Putamen (tissue), 1 donor: ENCODE data around the gene IL25.

Experiments
- DNase-seq: peaks from one replicate; pipeline ENCODE4 v3.0.0-alpha.2; 2016; ENCODE audit warnings: low spot score

The IL25 gene

DNA sequence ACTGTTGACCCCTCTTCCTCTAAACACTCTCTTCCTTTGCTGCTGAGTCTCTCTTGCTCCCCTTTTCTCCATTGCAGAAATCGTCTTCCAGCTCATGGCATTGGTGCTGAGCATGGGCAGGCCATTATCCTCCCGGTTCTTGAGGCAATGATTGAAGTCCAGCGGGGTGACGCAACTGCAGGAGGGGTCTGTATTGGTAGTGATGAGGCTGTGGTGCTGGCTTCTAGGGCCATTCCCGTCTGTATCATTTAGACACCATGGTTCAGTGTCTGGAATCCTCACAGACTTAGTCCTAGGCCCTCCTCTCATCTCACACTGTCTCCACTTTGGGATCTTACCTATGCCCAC is 19.2 kb upstream of the IL25 start:
- no peak for DNase-seq

GRCh38 chr14:23354990-23355389 is 17.6 kb upstream of the IL25 start:
- DNase-seq: no peak

- DNase-seq: no peak
These were observed 16.7 kb upstream of the IL25 start for GRCh38 chr14:23355871-23356435.

DNA sequence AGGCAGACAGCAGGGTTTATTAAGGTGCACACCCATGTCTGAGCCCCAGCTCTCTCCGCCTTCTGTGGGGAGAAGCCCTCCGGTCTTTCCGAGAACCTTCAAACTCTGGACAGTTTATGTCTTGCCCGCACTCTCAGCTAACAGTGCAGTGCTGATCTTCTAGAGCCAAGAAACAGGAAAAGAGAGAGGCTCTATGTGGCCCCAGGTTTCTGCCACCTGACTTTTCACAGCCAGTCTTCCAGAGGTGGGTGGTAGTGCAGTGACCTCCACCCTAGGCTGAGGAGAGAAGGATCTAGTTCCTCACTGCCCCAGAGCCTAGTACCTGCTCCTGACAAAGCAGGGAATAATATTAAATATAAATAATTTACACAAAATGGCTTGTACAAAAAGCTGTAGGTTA is 15.9 kb upstream of the IL25 start:
- DNase-seq: no peak

DNA sequence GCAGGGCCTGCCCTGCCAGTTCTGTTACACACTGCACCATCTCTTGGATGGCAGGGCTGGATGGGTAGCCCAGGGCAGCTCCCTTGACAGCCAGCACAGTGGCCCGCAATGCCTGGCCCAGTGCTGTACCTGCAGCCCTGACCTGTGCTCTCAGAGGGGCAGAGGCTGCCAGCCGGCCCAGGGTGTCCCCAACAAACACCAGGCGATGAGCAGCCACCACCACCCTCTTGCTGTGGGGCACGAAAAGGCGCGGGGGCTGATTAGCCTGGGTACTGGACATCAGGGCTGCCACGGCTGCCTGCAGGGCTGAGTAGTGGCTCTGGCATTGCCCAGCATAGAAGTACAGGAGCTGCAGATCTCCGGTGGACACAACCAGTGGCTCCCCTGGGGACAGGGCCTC is 15.3 kb upstream of the IL25 start:
- DNase-seq: no peak

DNA sequence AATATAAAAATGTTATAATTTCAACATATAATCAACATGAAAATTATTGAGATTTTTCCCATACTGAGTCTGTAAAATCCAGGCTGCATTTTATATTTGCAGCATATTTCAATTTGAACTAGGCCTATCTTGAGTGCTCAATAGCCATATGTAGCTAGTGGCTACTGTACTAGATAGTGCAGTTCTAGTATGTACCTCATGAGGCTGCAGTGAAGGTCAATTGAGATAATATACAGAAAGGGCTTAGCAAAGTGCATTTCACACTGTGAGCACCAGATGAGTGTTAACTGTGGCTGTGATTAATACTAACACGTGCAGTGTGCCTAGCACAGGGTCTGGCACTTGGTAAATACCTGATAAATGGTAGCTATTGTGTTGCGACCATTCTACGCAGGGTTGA is 14.6 kb upstream of the IL25 start:
- no peak for DNase-seq

GRCh38 chr14:23358553-23359166 is 13.9 kb upstream of the IL25 start:
- no peak for DNase-seq

DNA sequence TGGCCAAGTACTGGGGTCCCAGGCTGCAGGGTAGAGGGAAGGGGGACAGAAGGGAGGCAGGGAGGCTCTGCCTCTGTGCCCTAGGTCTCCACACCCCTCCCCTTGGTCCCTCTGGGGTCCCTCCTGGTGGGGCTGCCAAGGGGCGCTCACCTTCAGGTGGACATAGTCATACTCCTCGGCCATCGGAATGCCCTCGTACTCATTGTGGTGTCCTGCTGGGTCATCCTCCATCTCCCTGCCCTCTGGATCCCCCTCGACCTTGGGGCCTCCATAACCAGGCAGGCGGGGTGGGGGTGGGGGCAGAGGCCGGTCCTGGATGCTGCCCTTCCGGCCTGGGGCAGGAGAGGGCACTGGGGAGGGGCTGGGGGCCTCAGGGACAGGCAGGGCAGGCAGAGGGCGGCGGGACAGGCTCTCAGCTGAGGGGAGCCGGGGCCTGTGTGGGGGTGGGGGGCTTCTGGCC is 13.4 kb upstream of the IL25 start:
- no peak for DNase-seq

- no peak for DNase-seq
These were observed 12.7 kb upstream of the IL25 start for GRCh38 chr14:23359722-23360447.

DNA sequence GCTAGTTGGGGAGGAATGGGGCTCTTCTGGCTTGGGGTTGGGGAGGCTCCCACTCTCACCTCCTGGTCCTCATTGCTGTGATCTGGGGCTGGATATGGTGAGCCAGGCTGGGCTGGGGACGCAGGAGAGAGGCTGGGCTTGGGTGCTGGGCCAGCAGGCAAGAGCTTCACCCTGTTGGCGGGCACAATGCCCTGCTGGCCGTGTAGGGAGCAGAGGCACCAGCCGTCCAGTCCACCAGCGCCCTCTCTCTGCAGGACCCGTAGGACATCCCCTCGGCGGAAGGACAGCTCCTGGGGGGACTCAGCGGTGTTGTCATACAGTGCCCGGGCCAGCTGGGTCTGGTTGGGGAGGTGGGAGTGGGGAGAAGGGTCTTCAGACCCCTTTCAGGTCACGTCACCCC is 12.1 kb upstream of the IL25 start:
- DNase-seq: peak; percentile 80

- peak; percentile 73 for DNase-seq
These were observed 11.3 kb upstream of the IL25 start for GRCh38 chr14:23361320-23361719.

GRCh38 chr14:23361763-23362162 is 10.8 kb upstream of the IL25 start:
- DNase-seq: no peak

- DNase-seq: peak; percentile 18
These were observed 10.4 kb upstream of the IL25 start for GRCh38 chr14:23362200-23362599.

DNA sequence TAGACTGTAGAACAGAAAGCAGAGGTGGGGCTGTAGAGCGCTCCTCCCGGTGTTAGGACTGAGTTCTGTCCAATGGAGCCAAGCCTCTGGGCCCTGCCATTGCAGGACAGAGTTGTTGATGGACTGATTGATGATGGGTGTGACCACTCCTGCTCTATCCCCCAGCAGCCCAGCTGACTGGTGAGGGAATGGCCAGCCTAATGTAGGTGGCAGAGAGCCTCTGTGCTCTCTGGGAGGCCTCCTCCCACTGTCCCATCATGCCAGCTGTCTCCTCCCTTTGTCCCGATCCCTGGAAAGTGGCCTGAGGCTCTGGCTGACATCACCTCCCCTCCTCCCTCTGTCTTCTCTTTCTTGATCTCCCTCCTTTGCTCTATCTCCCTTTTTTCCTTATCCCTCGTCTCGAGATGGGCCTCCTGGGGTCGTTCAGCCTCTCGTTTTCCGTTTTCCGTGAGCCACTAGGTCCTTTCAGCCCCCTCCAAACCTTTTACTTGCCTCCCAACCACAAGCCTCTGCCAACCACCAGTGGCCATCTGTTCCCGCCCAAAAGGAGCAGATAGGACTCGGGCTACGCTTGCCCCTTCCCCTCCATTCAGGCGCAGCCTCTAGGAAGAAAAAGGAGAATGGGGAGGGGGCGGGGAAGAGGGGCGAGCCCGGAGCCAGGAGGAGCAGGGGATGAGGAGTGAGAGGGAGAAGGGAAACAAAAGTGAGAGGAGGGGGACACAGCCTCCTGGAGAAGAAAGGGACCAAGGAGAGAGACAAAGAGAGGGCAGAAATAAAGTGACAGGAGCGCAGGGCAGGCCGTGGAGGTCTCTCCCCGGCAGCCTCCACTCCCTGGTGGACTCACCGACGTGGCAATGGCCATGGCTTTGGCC is 8.2 kb upstream of the IL25 start:
- DNase-seq: peak; percentile 87

DNA sequence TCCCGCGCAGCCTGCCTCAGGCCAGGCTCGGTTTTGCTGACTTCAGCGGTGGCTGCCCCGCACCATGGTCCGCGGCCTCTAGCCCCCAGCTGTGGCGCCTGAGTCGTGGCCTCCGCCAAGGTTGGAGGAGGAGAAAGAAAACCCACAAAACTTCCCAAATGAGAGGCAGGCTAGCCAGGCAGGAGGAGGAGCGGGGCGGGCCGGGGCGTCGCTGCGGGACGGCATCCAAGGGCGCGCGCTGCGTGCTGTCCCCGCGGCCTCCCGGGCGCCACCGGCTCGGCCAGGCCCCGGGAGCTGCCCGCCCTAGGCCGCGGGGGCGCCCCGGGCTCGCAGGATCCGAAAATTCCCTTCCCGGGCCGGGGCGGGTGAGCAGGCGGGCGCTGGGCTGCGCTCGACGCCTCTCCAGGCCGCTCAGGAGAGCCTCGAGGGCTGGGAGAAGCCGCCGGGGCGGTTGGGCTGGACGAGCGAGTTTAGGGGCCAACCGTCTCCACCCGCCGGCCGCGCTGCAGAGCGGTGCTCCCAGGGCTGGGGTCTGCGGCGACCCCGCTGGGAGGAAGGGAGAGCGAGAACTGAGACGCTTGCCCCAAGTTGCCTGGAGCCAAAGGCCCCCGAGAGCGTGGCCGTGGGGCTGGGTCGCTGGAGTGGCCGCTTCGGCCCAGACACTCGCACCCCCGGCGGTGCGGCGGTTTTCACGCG is 7.4 kb upstream of the IL25 start, which contains the start of gene EFS:
Gene EFS (minus strand): TSS at position 137 of the 696 bp plus-strand sequence. CDS start 147 bp downstream, outside the sequence.
- DNase-seq: peak; percentile 68

DNA sequence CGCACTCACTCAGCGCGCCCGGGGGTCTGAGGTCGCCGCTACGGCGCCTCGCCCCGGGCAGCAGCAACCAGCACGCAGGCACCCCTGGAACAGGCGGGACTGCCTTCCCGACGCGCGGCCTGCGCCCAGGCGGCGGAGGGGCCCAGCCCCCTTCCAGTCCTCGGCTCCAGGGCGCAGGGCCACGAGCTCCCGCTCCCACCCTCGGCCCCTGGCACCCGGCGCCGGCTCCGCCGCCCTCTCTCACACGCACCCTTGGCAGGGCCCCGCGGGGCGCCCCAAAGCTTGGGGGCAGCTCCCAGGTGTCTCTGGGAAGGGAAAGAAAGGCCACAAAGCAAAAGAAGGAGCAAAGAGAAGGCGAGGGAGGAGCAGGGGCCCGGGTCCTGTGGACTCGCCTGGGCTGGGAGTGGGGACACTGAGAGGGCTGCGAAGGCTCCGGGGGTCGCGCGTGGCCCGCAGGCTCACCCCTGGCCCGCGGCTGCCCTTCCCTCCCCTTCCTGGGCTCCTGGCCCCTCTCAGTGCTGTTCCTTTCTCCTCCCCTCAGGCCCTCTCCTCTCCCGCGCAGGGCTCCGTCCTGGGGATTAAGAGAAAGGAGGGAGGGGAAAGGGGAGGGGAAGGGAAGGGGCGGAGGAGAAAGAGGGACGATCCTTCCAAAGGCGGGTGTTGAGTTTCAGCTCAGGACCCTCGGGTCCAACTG is 6.7 kb upstream of the IL25 start:
- DNase-seq: peak; percentile 85

DNA sequence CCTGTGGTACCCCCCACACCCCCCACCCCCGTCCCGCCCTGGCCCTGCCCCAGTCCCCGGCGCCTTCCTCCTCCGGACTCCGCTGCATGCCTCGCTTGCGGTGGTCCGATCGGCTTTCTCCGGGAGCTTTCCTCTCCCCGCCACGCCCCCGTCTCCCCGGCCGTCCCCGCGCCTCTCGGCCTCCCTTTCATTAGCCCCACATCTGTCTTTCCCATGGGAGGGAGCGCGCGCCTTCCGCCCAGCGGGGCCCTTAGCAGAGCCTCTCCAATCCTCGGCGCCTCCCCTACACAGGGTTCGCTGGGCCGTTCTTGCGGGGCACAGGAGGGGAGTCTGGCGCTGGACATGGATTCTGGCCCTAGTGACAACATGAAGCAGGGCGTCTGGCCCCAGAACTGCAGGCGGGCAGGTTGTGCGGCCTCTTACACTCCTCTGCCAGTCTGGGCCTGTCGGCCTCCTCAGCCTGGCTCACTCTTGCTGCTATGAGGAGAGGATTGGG is 6.1 kb upstream of the IL25 start:
- DNase-seq: peak; percentile 83

DNA sequence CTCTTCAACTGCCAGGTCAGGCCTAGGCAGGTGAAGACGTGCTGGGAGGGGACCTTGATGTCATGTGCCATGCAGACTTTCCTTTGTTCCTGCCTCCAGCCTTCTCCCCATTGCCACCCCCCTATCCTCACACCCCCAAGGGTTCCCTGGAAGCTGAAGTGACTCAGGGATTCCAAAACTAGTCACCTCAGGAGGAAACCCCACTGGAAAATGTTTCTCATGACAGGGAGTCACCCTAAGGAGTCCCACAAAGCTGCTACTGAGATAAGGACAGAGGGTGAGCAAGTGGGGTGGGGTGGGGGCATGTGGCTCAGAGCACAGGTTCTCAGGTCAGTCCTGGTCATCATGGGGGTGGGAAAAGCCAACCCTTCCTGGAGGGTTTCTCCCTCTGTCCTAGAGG is 2.4 kb upstream of the IL25 start:
- no peak for DNase-seq

DNA sequence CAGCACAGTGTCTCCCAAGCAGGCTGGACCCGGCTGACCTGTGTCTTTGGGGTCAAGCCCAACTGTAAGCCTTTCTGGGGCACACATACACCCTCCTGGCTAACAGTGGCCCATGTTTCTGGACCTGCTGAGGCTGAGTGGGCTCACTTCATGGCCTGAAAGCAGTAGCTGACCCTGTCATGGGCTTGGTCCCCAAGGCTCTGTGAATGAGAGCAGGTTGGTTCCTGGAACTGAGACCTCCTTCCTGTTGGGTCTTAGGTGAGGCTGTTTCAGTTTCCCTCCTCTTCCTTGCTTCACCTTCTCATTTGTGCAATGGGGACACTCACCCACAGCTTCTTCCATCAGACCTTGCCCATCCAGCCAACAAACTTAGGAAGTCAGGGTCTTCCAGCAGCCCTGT is 744 bp upstream of the IL25 start:
- DNase-seq: no peak

DNA sequence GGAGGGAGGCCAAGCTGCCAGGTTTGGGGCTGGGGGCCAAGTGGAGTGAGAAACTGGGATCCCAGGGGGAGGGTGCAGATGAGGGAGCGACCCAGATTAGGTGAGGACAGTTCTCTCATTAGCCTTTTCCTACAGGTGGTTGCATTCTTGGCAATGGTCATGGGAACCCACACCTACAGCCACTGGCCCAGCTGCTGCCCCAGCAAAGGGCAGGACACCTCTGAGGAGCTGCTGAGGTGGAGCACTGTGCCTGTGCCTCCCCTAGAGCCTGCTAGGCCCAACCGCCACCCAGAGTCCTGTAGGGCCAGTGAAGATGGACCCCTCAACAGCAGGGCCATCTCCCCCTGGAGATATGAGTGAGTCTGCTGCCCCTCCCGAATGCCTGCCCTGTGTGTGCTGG is 432 bp downstream of the IL25 start:
- no peak for DNase-seq
